ENCODE results near the gene SFT2D3. TPM values are rescaled to one million over a fixed set of nuclear protein-coding genes. Genes with fewer than 3 reads are reported as not detected.

The SFT2D3 gene
- total RNA-seq, 2 donors from 2014 or later, result 5.5 to 10.1 TPM

DNA sequence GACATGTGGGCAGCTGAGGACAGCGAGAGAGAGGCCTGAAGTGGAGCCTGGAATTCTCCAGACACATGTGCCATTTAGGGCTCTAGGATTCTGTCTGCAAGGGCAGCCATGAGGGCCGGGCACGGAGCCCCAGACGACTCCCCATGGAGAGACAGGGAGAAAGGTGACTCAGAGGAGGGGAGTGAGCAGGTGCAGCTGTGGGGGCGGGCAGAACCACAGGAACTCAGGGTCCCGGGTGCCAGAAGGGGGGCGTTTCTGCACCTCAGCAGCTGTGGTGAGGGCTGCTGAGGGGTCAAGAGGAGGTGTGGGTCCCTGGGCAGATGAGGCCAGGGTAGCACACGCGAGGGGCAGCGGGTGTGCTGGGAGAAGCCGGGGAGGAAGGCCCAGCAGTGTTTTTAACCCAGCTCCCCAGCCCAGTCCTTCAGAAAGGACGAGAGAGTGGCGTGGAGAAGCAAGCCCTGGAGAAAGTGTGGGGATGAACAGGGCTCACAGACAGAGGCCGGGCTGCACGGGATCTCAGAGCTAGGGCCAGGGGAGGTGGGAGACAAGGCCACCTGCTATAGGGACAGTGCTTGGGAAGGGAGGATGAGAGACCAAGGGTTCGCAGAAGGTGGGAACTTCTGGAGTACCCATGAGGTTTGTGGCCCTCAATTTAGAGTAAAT lies 47.7 kb upstream of the SFT2D3 start:
- TF ChIP-seq, protein P1, sequence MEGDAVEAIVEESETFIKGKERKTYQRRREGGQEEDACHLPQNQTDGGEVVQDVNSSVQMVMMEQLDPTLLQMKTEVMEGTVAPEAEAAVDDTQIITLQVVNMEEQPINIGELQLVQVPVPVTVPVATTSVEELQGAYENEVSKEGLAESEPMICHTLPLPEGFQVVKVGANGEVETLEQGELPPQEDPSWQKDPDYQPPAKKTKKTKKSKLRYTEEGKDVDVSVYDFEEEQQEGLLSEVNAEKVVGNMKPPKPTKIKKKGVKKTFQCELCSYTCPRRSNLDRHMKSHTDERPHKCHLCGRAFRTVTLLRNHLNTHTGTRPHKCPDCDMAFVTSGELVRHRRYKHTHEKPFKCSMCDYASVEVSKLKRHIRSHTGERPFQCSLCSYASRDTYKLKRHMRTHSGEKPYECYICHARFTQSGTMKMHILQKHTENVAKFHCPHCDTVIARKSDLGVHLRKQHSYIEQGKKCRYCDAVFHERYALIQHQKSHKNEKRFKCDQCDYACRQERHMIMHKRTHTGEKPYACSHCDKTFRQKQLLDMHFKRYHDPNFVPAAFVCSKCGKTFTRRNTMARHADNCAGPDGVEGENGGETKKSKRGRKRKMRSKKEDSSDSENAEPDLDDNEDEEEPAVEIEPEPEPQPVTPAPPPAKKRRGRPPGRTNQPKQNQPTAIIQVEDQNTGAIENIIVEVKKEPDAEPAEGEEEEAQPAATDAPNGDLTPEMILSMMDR (conservative IDR thresholded peaks at IDR 0.05), result no peak
- Mint-ChIP-seq H3K27ac (no peak overlapping the region), H3K36me3 (ENCODE audit: low read depth) (no peaks in the 10 kb centered on the region), H3K4me1 (peaks cover 10% of the 10 kb centered on the region), H3K4me3 (no peak overlapping the region), H3K9me3 (no peaks in the 10 kb centered on the region), H3K27me3 (ENCODE audit: insufficient read depth) (peaks cover 5% of the 10 kb centered on the region)
- Histone ChIP-seq H3K4me1 (ENCODE audit: control insufficient read depth, insufficient read depth, low read length) (no peaks in the 10 kb centered on the region), H3K27me3 (ENCODE audit: control insufficient read depth, insufficient read depth, low read length, poor library complexity, severe bottlenecking) (no peaks in the 10 kb centered on the region), H3K36me3 (ENCODE audit: control insufficient read depth, insufficient read depth, low read length) (no peaks in the 10 kb centered on the region), H3K9me3 (ENCODE audit: control insufficient read depth, low read length) (no peaks in the 10 kb centered on the region), H3K4me3 (ENCODE audit: low read length) (no peak overlapping the region), H3K9ac (ENCODE audit: extremely low read depth, low read length, poor library complexity, severe bottlenecking) (no peak overlapping the region), H3K27ac (ENCODE audit: low read depth, low read length) (no peak overlapping the region)
- 89% methylated on average over 15 to 16 of the region's 16 CpGs for WGBS, 2 experiments (ENCODE audit: insufficient coverage in 1 of 2, insufficient read length in 1 of 2)
- no peak for DNase-seq

DNA sequence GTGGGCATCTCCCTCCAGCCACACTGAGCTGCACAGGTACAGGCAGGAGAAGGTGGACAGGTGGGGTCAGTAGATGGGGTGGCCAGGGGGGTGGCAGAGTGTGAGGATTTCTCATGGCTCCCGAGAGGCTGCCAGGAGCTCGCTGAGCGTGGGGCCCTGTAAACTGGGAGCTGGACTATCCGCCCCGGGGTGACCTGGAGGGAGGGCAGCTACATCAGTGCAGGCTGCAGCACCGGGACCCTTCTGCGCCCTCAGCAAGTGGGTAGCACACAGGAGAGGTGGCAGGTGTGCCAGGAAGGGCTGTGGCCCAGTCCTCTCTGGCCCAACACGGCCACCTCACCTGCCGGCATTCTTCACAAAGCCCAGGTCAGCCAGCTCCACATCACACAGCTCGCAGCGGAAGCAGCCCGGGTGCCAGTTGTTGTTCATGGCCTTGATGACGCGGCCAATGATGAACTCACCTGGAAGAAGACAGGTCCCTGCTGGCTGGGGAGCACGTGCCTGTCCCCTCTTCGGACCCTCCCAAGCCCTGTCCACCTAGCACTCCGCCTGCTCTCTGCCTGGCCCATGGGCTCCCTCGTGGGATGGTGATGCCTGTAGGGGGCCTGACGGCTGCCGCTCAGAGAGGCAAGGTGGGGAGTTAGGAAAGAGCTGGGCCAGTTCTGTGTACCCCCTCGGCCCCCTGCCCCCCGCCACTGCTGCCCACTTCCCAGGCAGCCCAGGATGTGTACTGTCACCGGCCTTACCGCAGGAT lies 47.0 kb upstream of the SFT2D3 start:
- 93 to 94% methylated on average over 13 to 24 of the region's 24 CpGs for WGBS, 2 experiments (ENCODE audit: insufficient coverage in 1 of 2, insufficient read length in 1 of 2)
- no peaks in the 10 kb centered on the region for H3K9me3 Mint-ChIP-seq

DNA sequence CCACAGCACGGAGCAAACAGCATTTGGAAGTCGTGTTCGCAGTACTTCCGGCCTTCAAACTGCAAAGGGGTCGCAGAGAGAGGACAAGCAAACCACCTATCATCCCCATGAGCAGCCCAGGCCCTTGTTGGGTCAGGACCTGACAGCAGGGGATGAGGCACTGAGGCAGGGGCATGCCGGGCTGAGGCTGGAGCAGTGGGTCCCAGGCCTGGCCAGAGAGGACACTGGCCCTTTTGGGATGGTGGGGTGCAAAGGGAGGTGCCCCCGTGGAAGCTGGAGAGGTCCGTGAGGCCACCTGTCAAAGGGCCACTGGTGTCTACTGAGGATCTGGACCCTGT lies 46.5 kb upstream of the SFT2D3 start:
- 96 to 97% methylated on average over 7 to 8 of the region's 8 CpGs for WGBS, 2 experiments (ENCODE audit: insufficient coverage in 1 of 2, insufficient read length in 1 of 2)
- Histone ChIP-seq H3K4me3 (ENCODE audit: low read length) (no peak overlapping the region), H3K9ac (ENCODE audit: extremely low read depth, low read length, poor library complexity, severe bottlenecking) (no peak overlapping the region), H3K27me3 (ENCODE audit: control insufficient read depth, insufficient read depth, low read length, poor library complexity, severe bottlenecking) (no peaks in the 10 kb centered on the region), H3K4me1 (ENCODE audit: control insufficient read depth, insufficient read depth, low read length) (no peaks in the 10 kb centered on the region), H3K36me3 (ENCODE audit: control insufficient read depth, insufficient read depth, low read length) (no peaks in the 10 kb centered on the region), H3K9me3 (ENCODE audit: control insufficient read depth, low read length) (no peaks in the 10 kb centered on the region), H3K27ac (ENCODE audit: low read depth, low read length) (no peak overlapping the region)
- Mint-ChIP-seq H3K27me3 (ENCODE audit: insufficient read depth) (peaks cover 3% of the 10 kb centered on the region), H3K4me1 (peaks cover 7% of the 10 kb centered on the region), H3K27ac (no peak overlapping the region), H3K4me3 (no peak overlapping the region), H3K9me3 (no peaks in the 10 kb centered on the region), H3K36me3 (ENCODE audit: low read depth) (no peaks in the 10 kb centered on the region)
- TF ChIP-seq, protein P1 (conservative IDR thresholded peaks at IDR 0.05), result no peak
- DNase-seq, result no peak

More for the DNA sequence above, 47.0 kb upstream of the SFT2D3 start:
- Mint-ChIP-seq H3K4me1 (peaks cover 10% of the 10 kb centered on the region), H3K36me3 (ENCODE audit: low read depth) (no peaks in the 10 kb centered on the region), H3K27me3 (ENCODE audit: insufficient read depth) (peaks cover 5% of the 10 kb centered on the region), H3K27ac (no peak overlapping the region), H3K4me3 (no peak overlapping the region)
- H3K9ac ChIP-seq (ENCODE audit: extremely low read depth, low read length, poor library complexity, severe bottlenecking), result no peak overlapping the region
- no peak overlapping the region for H3K4me3 ChIP-seq (ENCODE audit: low read length)
- H3K36me3 ChIP-seq (ENCODE audit: control insufficient read depth, insufficient read depth, low read length), result no peaks in the 10 kb centered on the region
- no peaks in the 10 kb centered on the region for H3K9me3 ChIP-seq (ENCODE audit: control insufficient read depth, low read length)
- TF ChIP-seq, protein P1 (conservative IDR thresholded peaks at IDR 0.05), result no peak
- no peak for DNase-seq
- no peak overlapping the region for H3K27ac ChIP-seq (ENCODE audit: low read depth, low read length)
- no peaks in the 10 kb centered on the region for H3K4me1 ChIP-seq (ENCODE audit: control insufficient read depth, insufficient read depth, low read length)
- H3K27me3 ChIP-seq (ENCODE audit: control insufficient read depth, insufficient read depth, low read length, poor library complexity, severe bottlenecking), result no peaks in the 10 kb centered on the region

All from endodermal cell (in vitro differentiated cells).